Right cardiac atrium (tissue), 5 donors: ENCODE data around the gene PRDM16. TPM values are rescaled to one million over a fixed set of nuclear protein-coding genes. Genes with fewer than 3 reads are reported as not detected.

ENCODE experiments used
- ATAC-seq, 2 donors: fragments of 200-7000 bp; cut with Tn5 transposase; one replicate each; pipeline versions ENCODE4 v1.8.0 to v1.9.1; 2020; ENCODE audit warnings: moderate library complexity in 2 of 2, mild to moderate bottlenecking in 1 of 2
- DNase-seq, 3 donors: peaks; one replicate each; pipeline ENCODE4 v3.0.0-alpha.2; 2020
- H3K27ac ChIP-seq: one replicate; pipeline ENCODE4 v1.5.1; 2013; ENCODE audit warnings: mild to moderate bottlenecking, low read length, control low read depth, moderate library complexity
- H3K27me3 ChIP-seq: one replicate; pipeline ENCODE4 v1.6.1; 2013; ENCODE audit not compliant: control insufficient read depth, insufficient read depth
- H3K4me1 ChIP-seq: one replicate; pipeline ENCODE4 v1.6.1; 2013; ENCODE audit warnings: low read length; ENCODE audit not compliant: control insufficient read depth, insufficient read depth
- H3K4me3 ChIP-seq: one replicate; pipeline ENCODE4 v1.5.1; 2013; ENCODE audit warnings: low read length, control low read depth
- H3K9me3 ChIP-seq: one replicate; pipeline ENCODE4 v1.6.1; 2013; ENCODE audit warnings: low read length; ENCODE audit not compliant: control insufficient read depth
- WGBS: extraction: QIAGEN DNeasy Blood & Tissue Kit; methylation state at CpG from one replicate; pipeline ENCODE4 v1.1.7; 2013; 5-methylcytosine and 5-hydroxymethylcytosine counted together
- intact Hi-C, 4 donors: fragments of 100-400 bp; cut with DNase I; formaldehyde crosslinking; loops; one replicate each; pipeline versions ENCODE4 v1.11.0 to v1.14.0; 2022 to 2023
- polyA plus RNA-seq: library from polyadenylated mRNA; stranded (reverse); fragments of 200-250 nt; gene quantifications from one replicate; pipeline ENCODE4 v1.2.3, GENCODE V29; 2013
- total RNA-seq, 4 donors: library from RNA; stranded (reverse); fragmentation: NEBNext Ultra II Directional; extraction: Animal tissue kit (Norgen Biotek cat#: 25700); gene quantifications; one replicate each; pipeline ENCODE4 v1.2.1, GENCODE V29; 2021
- donor health status: healthy with polysubstance abuse.
- donor health status: DM: no; HTN: yes; CAD: no.
- donor health status: DM: no; HTN: no; CAD: no.
- donor health status: DM: no; HTN: yes; CAD: no; lungs with severe emphysema.
- donor health status: DM: yes; HTN: yes; CAD: no.

PRDM16 gene
- total and polyA plus RNA-seq, 5 donors: 1.1 to 2.9 (median 1.9) TPM

- intact Hi-C loops: loop anchor here in 1 of 4 donors (10.0 kb wide), 1 partner anchor 349 kb away; no protein-coding TSS in a partner anchor
- Histone ChIP-seq H3K27ac (no peak overlapping the region), H3K4me3 (no peak overlapping the region), H3K9me3 (no peaks in the 10 kb centered on the region), H3K4me1 (no peaks in the 10 kb centered on the region), H3K27me3 (no peaks in the 10 kb centered on the region)
- WGBS: 76% methylated on average over 7 of the region's 7 CpGs
- ATAC-seq (no peak), DNase-seq (peak in 1 of 3 donors; percentile 41)
Measured at GRCh38 chr1:3065797-3066196, 3.2 kb upstream of the PRDM16 start.

GRCh38 chr1:3066250-3066711, 2.7 kb upstream of the PRDM16 start:
- H3K4me3 ChIP-seq: no peak overlapping the region
- no peaks in the 10 kb centered on the region for H3K4me1 ChIP-seq
- DNase-seq (peak in 2 of 3 donors; percentile 53 to 75), ATAC-seq (peak; percentile 35 to 48)
- H3K9me3 ChIP-seq: no peaks in the 10 kb centered on the region
- WGBS: 51% methylated on average over 11 of the region's 11 CpGs
- intact Hi-C loops: loop anchor here in 1 of 4 donors (10.0 kb wide), 1 partner anchor 349 kb away; no protein-coding TSS in a partner anchor
- no peak overlapping the region for H3K27ac ChIP-seq
- no peaks in the 10 kb centered on the region for H3K27me3 ChIP-seq

- H3K4me3 ChIP-seq: no peak overlapping the region
- H3K27ac ChIP-seq: no peak overlapping the region
- H3K9me3 ChIP-seq: no peaks in the 10 kb centered on the region
- WGBS: 69% methylated on average over 10 of the region's 10 CpGs
- H3K27me3 ChIP-seq: no peaks in the 10 kb centered on the region
- intact Hi-C loops: loop anchor here in 1 of 4 donors (10.0 kb wide), 1 partner anchor 348 kb away; no protein-coding TSS in a partner anchor
- no peak for ATAC-seq
- peak in 2 of 3 donors; percentile 7 to 51 for DNase-seq
- no peaks in the 10 kb centered on the region for H3K4me1 ChIP-seq
Measured at GRCh38 chr1:3066826-3067225, 2.2 kb upstream of the PRDM16 start.

GRCh38 chr1:3067301-3067670, 1.7 kb upstream of the PRDM16 start:
- Histone ChIP-seq H3K27ac (no peak overlapping the region), H3K4me1 (no peaks in the 10 kb centered on the region), H3K4me3 (no peak overlapping the region), H3K27me3 (no peaks in the 10 kb centered on the region), H3K9me3 (no peaks in the 10 kb centered on the region)
- ATAC-seq: no peak
- 43% methylated on average over 29 of the region's 29 CpGs for WGBS
- peak in 2 of 3 donors; percentile 15 to 53 for DNase-seq
- intact Hi-C loops: loop anchor here in 1 of 4 donors (10.0 kb wide), 1 partner anchor 348 kb away; no protein-coding TSS in a partner anchor

GRCh38 chr1:3067671-3068563, 1.1 kb upstream of the PRDM16 start:
- Histone ChIP-seq H3K4me3 (peak overlapping the region; percentile 75), H3K4me1 (no peaks in the 10 kb centered on the region), H3K27me3 (no peaks in the 10 kb centered on the region), H3K9me3 (no peaks in the 10 kb centered on the region), H3K27ac (no peak overlapping the region)
- 6% methylated on average over 97 of the region's 97 CpGs for WGBS
- ATAC-seq (no peak), DNase-seq (peak; percentile 10 to 58 (median 54))
- intact Hi-C loops: loop anchor here in 1 of 4 donors (10.0 kb wide), 1 partner anchor 347 kb away; no protein-coding TSS in a partner anchor

- peak overlapping the region; percentile 75 for H3K4me3 ChIP-seq
- H3K4me1 ChIP-seq: no peaks in the 10 kb centered on the region
- ATAC-seq (peak; percentile 63 to 71), DNase-seq (peak; percentile 31 to 73 (median 72))
- no peaks in the 10 kb centered on the region for H3K9me3 ChIP-seq
- H3K27me3 ChIP-seq: no peaks in the 10 kb centered on the region
- peak overlapping the region; percentile 33 for H3K27ac ChIP-seq
- under 1% methylated on average over 83 of the region's 91 CpGs for WGBS
- intact Hi-C loops: loop anchor here (5.0 to 10.0 kb wide), 5 partner anchors 205 to 345 kb away; no protein-coding TSS in a partner anchor
Measured at GRCh38 chr1:3069491-3070308, 697 bp downstream of the PRDM16 start.

- Histone ChIP-seq H3K9me3 (no peaks in the 10 kb centered on the region), H3K27me3 (no peaks in the 10 kb centered on the region), H3K27ac (no peak overlapping the region), H3K4me3 (peak overlapping the region; percentile 75), H3K4me1 (no peaks in the 10 kb centered on the region)
- ATAC-seq: no peak
- intact Hi-C loops: loop anchor here (5.0 to 10.0 kb wide), 4 partner anchors 205 to 215 kb away; no protein-coding TSS in a partner anchor
- WGBS: under 1% methylated on average over 56 of the region's 57 CpGs
- DNase-seq: no peak
Measured at GRCh38 chr1:3070309-3070643, 1.3 kb downstream of the PRDM16 start.

- H3K9me3 ChIP-seq: no peaks in the 10 kb centered on the region
- H3K27ac ChIP-seq: no peak overlapping the region
- H3K4me3 ChIP-seq: peak overlapping the region; percentile 75
- 17% methylated on average over 97 of the region's 97 CpGs for WGBS
- DNase-seq (peak; percentile 26 to 67 (median 52)), ATAC-seq (no peak)
- H3K4me1 ChIP-seq: no peaks in the 10 kb centered on the region
- intact Hi-C loops: loop anchor here (5.0 to 10.0 kb wide), 4 partner anchors 204 to 214 kb away; no protein-coding TSS in a partner anchor
- H3K27me3 ChIP-seq: no peaks in the 10 kb centered on the region
Measured at GRCh38 chr1:3070644-3071564, 1.9 kb downstream of the PRDM16 start.

GRCh38 chr1:3071565-3072390, 2.8 kb downstream of the PRDM16 start:
- ATAC-seq: no peak
- Histone ChIP-seq H3K4me1 (no peaks in the 10 kb centered on the region), H3K27ac (no peak overlapping the region), H3K27me3 (no peaks in the 10 kb centered on the region), H3K9me3 (no peaks in the 10 kb centered on the region), H3K4me3 (no peak overlapping the region)
- peak; percentile 14 to 44 (median 38) for DNase-seq
- 77% methylated on average over 17 of the region's 17 CpGs for WGBS
- intact Hi-C loops: loop anchor here (5.0 to 10.0 kb wide), 4 partner anchors 203 to 213 kb away; no protein-coding TSS in a partner anchor
